Psoas muscle (tissue), 8 donors: Measurements from ENCODE around the gene ARID1A. TPM values are rescaled to one million over a fixed set of nuclear protein-coding genes. Genes with fewer than 3 reads are reported as not detected.

Source experiments
- ATAC-seq, 4 donors: fragments of 200-7000 bp; cut with Tn5 transposase; one replicate each; pipeline ENCODE4 v1.9.1; 2020; ENCODE audit warnings: moderate library complexity in 3 of 4, mild to moderate bottlenecking in 2 of 4
- DNase-seq, 2 donors: peaks; one replicate each; pipeline ENCODE4 v3.0.0-alpha.2; 2020
- H3K27ac ChIP-seq: fragments of 200-600 bp; one replicate; pipeline ENCODE4 v1.8.0; 2022
- H3K27me3 ChIP-seq, 3 donors: fragments of 200-600 bp in 1 of 3; one replicate each; pipeline versions ENCODE4 v1.6.1 to v1.8.0; 2013 to 2022; ENCODE audit warnings: low read length in 2 of 3, mild to moderate bottlenecking in 2 of 3, moderate library complexity in 1 of 3; ENCODE audit not compliant: insufficient read depth in 3 of 3
- H3K36me3 ChIP-seq, 2 donors: fragments of 200-600 bp in 1 of 2; one replicate each; pipeline versions ENCODE4 v1.6.1 to v1.8.0; 2013 to 2022; ENCODE audit warnings: low read depth in 1 of 2, mild to moderate bottlenecking in 1 of 2, moderate library complexity in 1 of 2; ENCODE audit not compliant: insufficient read depth in 1 of 2
- H3K4me1 ChIP-seq: fragments of 200-600 bp; one replicate; pipeline ENCODE4 v1.8.0; 2022
- H3K4me3 ChIP-seq: fragments of 200-600 bp; one replicate; pipeline ENCODE4 v1.8.0; 2022; ENCODE audit warnings: mild to moderate bottlenecking
- H3K9me3 ChIP-seq: fragments of 200-600 bp; one replicate; pipeline ENCODE4 v1.8.0; 2022
- WGBS, 3 donors: extraction: QIAGEN DNeasy Blood & Tissue Kit; methylation state at CpG; one replicate each; pipeline versions ENCODE4 v1.1.6 to v1.1.7; 2013; 5-methylcytosine and 5-hydroxymethylcytosine counted together
- intact Hi-C, 2 donors: fragments of 100-400 bp; cut with DNase I; formaldehyde crosslinking; loops; one replicate each; pipeline versions ENCODE4 v1.11.0 to v1.14.2; 2022
- polyA plus RNA-seq, 3 donors: library from polyadenylated mRNA; stranded (reverse); fragments of 200-250 nt; gene quantifications; one replicate each; pipeline ENCODE4 v1.2.3, GENCODE V29; 2013
- total RNA-seq, 4 donors: library from RNA; stranded (reverse); fragmentation: NEBNext Ultra II Directional in 2 of 4; extraction: Animal tissue kit (Norgen Biotek cat#: 25700) in 2 of 4; gene quantifications; one replicate each; pipeline versions ENCODE4 v1.2.1 to v1.2.4, GENCODE V29; 2021 to 2023
- TF ChIP-seq, protein P1 (sequence below): fragments of 200-600 bp; IDR thresholded peaks from one replicate; pipeline ENCODE4 v1.8.0; 2022; ENCODE audit warnings: antibody characterized with exemption
- donor health status: healthy with polysubstance abuse.
- donor health status: DM: no; HTN: no; CAD: no; lungs with moderate emphysema.
- donor health status: Bipolar disorder and iron deficiency.
- donor health status: healthy.
- donor health status: DM: yes; HTN: yes; CAD: no.
- donor health status: DM: no; HTN: no; CAD: no.
- donor health status: DM: no; HTN: no; CAD: no.
- donor health status: DM: yes; HTN: yes; CAD: no.

Gene ARID1A
- total and polyA plus RNA-seq, 7 donors = 8.8 to 44.4 (median 32.2) TPM

DNA sequence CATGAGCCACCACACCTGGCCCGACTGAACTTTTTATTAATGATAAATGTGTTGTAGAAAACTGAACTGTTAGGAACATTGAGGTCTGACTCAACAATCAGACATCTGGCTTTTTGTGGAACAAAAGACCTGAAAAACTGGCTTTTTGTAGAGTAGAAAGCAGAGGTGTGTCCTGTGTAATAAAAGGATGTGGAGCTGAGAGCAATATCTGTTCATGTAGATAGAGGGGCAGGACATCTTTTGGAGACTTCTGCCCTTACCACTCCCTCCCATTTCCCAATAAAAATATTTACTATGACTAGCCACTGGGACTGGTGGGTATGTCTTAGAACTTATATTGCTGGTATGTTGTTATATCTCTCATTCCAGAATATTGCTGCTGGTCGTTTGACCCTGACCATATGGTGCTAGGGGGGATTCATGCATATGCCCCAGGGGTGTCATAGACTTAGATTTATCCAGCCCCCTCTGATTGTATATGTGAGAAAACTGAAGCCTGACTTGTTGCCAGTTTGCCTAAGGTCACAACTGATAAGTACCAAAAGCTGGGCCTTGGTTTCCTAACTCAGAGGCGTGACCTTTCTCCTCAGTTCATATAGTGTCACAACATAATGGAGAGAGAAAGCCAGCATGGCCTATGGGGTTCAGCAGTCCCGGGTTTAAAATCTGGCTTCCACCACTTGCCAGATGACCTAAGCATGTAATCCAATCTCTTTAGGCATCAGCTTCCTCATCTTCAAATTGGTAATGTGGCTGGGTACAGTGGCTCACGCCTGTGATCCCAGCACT, 58.5 kb downstream of the ARID1A start:
- TF ChIP-seq, protein P1, sequence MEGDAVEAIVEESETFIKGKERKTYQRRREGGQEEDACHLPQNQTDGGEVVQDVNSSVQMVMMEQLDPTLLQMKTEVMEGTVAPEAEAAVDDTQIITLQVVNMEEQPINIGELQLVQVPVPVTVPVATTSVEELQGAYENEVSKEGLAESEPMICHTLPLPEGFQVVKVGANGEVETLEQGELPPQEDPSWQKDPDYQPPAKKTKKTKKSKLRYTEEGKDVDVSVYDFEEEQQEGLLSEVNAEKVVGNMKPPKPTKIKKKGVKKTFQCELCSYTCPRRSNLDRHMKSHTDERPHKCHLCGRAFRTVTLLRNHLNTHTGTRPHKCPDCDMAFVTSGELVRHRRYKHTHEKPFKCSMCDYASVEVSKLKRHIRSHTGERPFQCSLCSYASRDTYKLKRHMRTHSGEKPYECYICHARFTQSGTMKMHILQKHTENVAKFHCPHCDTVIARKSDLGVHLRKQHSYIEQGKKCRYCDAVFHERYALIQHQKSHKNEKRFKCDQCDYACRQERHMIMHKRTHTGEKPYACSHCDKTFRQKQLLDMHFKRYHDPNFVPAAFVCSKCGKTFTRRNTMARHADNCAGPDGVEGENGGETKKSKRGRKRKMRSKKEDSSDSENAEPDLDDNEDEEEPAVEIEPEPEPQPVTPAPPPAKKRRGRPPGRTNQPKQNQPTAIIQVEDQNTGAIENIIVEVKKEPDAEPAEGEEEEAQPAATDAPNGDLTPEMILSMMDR = no peak
- H3K36me3 ChIP-seq = peaks cover 3 to 53% of the 10 kb centered on the region in 2 donors
- peak overlapping the region; percentile 56 for H3K27ac ChIP-seq
- peaks cover 46% of the 10 kb centered on the region for H3K4me1 ChIP-seq
- H3K27me3 ChIP-seq = no peaks in the 10 kb centered on the region
- DNase-seq = no peak
- peak in 2 of 4 donors; percentile 39 to 51 for ATAC-seq
- WGBS, 3 donors = 61 to 71% (median 61%) methylated on average over 5 of the region's 5 CpGs
- intact Hi-C loops = no loop called here
- no peaks in the 10 kb centered on the region for H3K9me3 ChIP-seq
- H3K4me3 ChIP-seq = no peak overlapping the region

DNA sequence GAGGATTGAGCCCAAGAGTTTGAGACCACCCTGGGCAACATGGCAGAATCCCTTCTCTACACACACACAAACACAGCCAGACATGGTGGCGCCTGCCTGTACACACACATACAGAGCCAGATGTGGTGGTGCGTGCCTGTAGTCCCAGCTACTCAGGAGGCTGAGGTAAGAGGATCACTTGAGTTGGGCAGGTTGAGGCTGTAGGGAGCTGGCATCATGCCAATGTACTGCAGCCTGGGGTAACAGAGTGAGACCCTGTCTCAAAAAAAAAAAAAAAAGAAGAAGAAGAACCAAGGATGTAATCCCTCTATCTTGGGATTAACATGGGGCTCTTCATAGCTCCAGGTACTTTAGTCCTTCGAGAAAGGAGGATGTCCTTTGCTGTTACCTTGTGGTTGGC, 62.5 kb downstream of the ARID1A start:
- no peak overlapping the region for H3K27ac ChIP-seq
- no peaks in the 10 kb centered on the region for H3K27me3 ChIP-seq
- DNase-seq (no peak), ATAC-seq (no peak)
- TF ChIP-seq, protein P1 = no peak
- H3K36me3 ChIP-seq = peaks cover 11 to 73% of the 10 kb centered on the region in 2 donors
- H3K4me1 ChIP-seq = peaks cover 14% of the 10 kb centered on the region
- WGBS, 3 donors = 96 to 99% (median 98%) methylated on average over 3 of the region's 3 CpGs
- no peak overlapping the region for H3K4me3 ChIP-seq
- intact Hi-C loops = no loop called here
- H3K9me3 ChIP-seq = no peaks in the 10 kb centered on the region

- H3K36me3 ChIP-seq = peaks cover 11 to 84% of the 10 kb centered on the region in 2 donors
- no peak for DNase-seq
- TF ChIP-seq, protein P1 = no peak
- H3K4me3 ChIP-seq = no peak overlapping the region
- H3K27ac ChIP-seq = no peak overlapping the region
- no peaks in the 10 kb centered on the region for H3K27me3 ChIP-seq
- no peak for ATAC-seq
- no peaks in the 10 kb centered on the region for H3K9me3 ChIP-seq
- peaks cover 5% of the 10 kb centered on the region for H3K4me1 ChIP-seq
- intact Hi-C loops = no loop called here
These were observed 63.7 kb downstream of the ARID1A start for GRCh38 chr1:26759531-26759930.

GRCh38 chr1:26761217-26761616, 65.4 kb downstream of the ARID1A start:
- ATAC-seq = peak in 3 of 4 donors; percentile 60 to 74 (median 73)

More at GRCh38 chr1:26761217-26761616, 65.4 kb downstream of the ARID1A start:
- no peak for DNase-seq
- Histone ChIP-seq H3K4me1 (no peaks in the 10 kb centered on the region), H3K27me3 (no peaks in the 10 kb centered on the region), H3K4me3 (no peak overlapping the region), H3K27ac (no peak overlapping the region), H3K9me3 (no peaks in the 10 kb centered on the region), H3K36me3 (peaks cover 14 to 90% of the 10 kb centered on the region in 2 donors)
- intact Hi-C loops = loop anchor here in 1 of 2 donors (10.0 kb wide), 1 partner anchor 56 kb away; no protein-coding TSS in a partner anchor
- 40 to 46% (median 42%) methylated on average over 3 of the region's 3 CpGs for WGBS, 3 donors
- TF ChIP-seq, protein P1 = no peak
